Natural killer cell (primary cell): ENCODE data around the gene POTEB. TPM values are rescaled to one million over a fixed set of nuclear protein-coding genes. Genes with fewer than 3 reads are reported as not detected.
"Not testable (repeated sequence)": the region's sequence is repeated elsewhere in the genome, so short reads cannot be mapped to it uniquely, and the experiment has no call there.

Experiments
- ATAC-seq, 3 donors: fragments of 150-1000 bp in 2 of 3; fragments of 200-7000 bp in 1 of 3; cut with Tn5 transposase; 1 replicate in 1 of 3; 2 replicates in 2 of 3; pipeline ENCODE4 v1.10.0; 2021; ENCODE audit warnings: mild to moderate bottlenecking in 2 of 3, moderate library complexity in 2 of 3
- DNase-seq, 2 donors: peaks; one replicate each; pipeline versions ENCODE4 v3.0.0 to v3.0.0-alpha.2; 2013 to 2021; ENCODE audit warnings: mixed read lengths in 1 of 2
- H3K27ac ChIP-seq: one replicate; pipeline ENCODE4 v1.5.1; 2013; ENCODE audit warnings: mild to moderate bottlenecking, low read length
- H3K27me3 ChIP-seq: one replicate; pipeline ENCODE4 v1.6.1; 2013; ENCODE audit warnings: low read length; ENCODE audit not compliant: control insufficient read depth, insufficient read depth
- H3K36me3 ChIP-seq: one replicate; pipeline ENCODE4 v1.6.1; 2013; ENCODE audit warnings: low read length; ENCODE audit not compliant: control insufficient read depth, insufficient read depth
- H3K4me1 ChIP-seq: one replicate; pipeline ENCODE4 v1.6.1; 2013; ENCODE audit warnings: low read length; ENCODE audit not compliant: control insufficient read depth, insufficient read depth
- H3K4me3 ChIP-seq: one replicate; pipeline ENCODE4 v1.5.1; 2013; ENCODE audit warnings: low read length
- H3K9me3 ChIP-seq: one replicate; pipeline ENCODE4 v1.6.1; 2013; ENCODE audit warnings: low read length; ENCODE audit not compliant: control insufficient read depth, insufficient read depth
- H3K27ac Mint-ChIP-seq, 2 donors: one replicate each; pipeline ENCODE4 v1.8.0; 2022; ENCODE audit warnings: mild to moderate bottlenecking in 2 of 2, mixed read lengths in 2 of 2, moderate library complexity in 1 of 2
- H3K27me3 Mint-ChIP-seq, 2 donors: one replicate each; pipeline ENCODE4 v1.8.0; 2022; ENCODE audit warnings: low read depth in 2 of 2, mixed read lengths in 2 of 2
- H3K36me3 Mint-ChIP-seq: one replicate; pipeline ENCODE4 v1.8.0; 2022; ENCODE audit warnings: mixed read lengths
- H3K4me1 Mint-ChIP-seq, 2 donors: one replicate each; pipeline ENCODE4 v1.8.0; 2022; ENCODE audit warnings: mixed read lengths in 2 of 2
- H3K4me3 Mint-ChIP-seq: one replicate; pipeline ENCODE4 v1.8.0; 2022; ENCODE audit warnings: mild to moderate bottlenecking, moderate library complexity, mixed read lengths
- H3K9me3 Mint-ChIP-seq, 2 donors: one replicate each; pipeline ENCODE4 v1.8.0; 2022; ENCODE audit warnings: mixed read lengths in 2 of 2
- WGBS: methylation state at CpG from one replicate; pipeline ENCODE4 v1.1.7; 2013; ENCODE audit warnings: missing lambda C conversion rate; ENCODE audit not compliant: insufficient coverage; 5-methylcytosine and 5-hydroxymethylcytosine counted together
- intact Hi-C: fragments of 100-400 bp; cut with micrococcal nuclease; formaldehyde crosslinking; loops from one replicate; pipeline ENCODE4 v1.14.2; 2022
- total RNA-seq, 4 donors: library from RNA; stranded (reverse); fragments of 120-200 nt in 1 of 4; gene quantifications; one replicate each; pipeline versions ENCODE4 v1.2.3 to v1.2.4, GENCODE V29; 2013 to 2022

Gene POTEB
- not detected for total RNA-seq
- total RNA-seq (2013) = not detected

GRCh38 chr15:21877635-21878034 lies at the start of gene POTEB:
Gene POTEB, minus strand, starts transcription at chr15:21877735. Its CDS starts 489 bp downstream, at chr15:21877246.
- H3K4me3 ChIP-seq, DNase-seq, H3K4me1 ChIP-seq, H3K36me3 Mint-ChIP-seq, ATAC-seq, H3K36me3 ChIP-seq, H3K27me3 ChIP-seq, H3K4me1 Mint-ChIP-seq, intact Hi-C loops, H3K4me3 Mint-ChIP-seq, H3K27me3 Mint-ChIP-seq, H3K9me3 Mint-ChIP-seq, H3K27ac ChIP-seq, H3K27ac Mint-ChIP-seq, H3K9me3 ChIP-seq: not testable (repeated sequence)
- WGBS = no CpG with 5 or more reads among the region's 36 CpGs

GRCh38 chr15:21890955-21891354 lies 13.4 kb upstream of the POTEB start:
- H3K27ac Mint-ChIP-seq, ATAC-seq, H3K36me3 Mint-ChIP-seq, H3K27me3 Mint-ChIP-seq, H3K4me3 ChIP-seq, H3K4me1 Mint-ChIP-seq, intact Hi-C loops, H3K9me3 ChIP-seq, DNase-seq, H3K27me3 ChIP-seq, H3K9me3 Mint-ChIP-seq, H3K4me3 Mint-ChIP-seq, H3K27ac ChIP-seq, H3K36me3 ChIP-seq, H3K4me1 ChIP-seq: not testable (repeated sequence)
- no CpG with 5 or more reads among the region's 6 CpGs for WGBS

GRCh38 chr15:21889542-21889941 lies 12.0 kb upstream of the POTEB start:
- H3K4me1 ChIP-seq, H3K27ac Mint-ChIP-seq, ATAC-seq, H3K4me1 Mint-ChIP-seq, H3K27me3 Mint-ChIP-seq, H3K4me3 ChIP-seq, H3K27ac ChIP-seq, H3K9me3 ChIP-seq, H3K36me3 Mint-ChIP-seq, H3K4me3 Mint-ChIP-seq, intact Hi-C loops, H3K9me3 Mint-ChIP-seq, DNase-seq, H3K36me3 ChIP-seq, H3K27me3 ChIP-seq: not testable (repeated sequence)
- no CpG with 5 or more reads among the region's 47 CpGs for WGBS

- not testable (repeated sequence) for H3K27me3 Mint-ChIP-seq, H3K27me3 ChIP-seq
Measured at GRCh38 chr15:21838831-21839230, 38.7 kb downstream of the POTEB start.

More at GRCh38 chr15:21838831-21839230, 38.7 kb downstream of the POTEB start:
- H3K27ac Mint-ChIP-seq, H3K9me3 Mint-ChIP-seq, H3K4me3 Mint-ChIP-seq, DNase-seq, intact Hi-C loops, ATAC-seq, H3K4me3 ChIP-seq, H3K4me1 Mint-ChIP-seq, H3K27ac ChIP-seq, H3K36me3 Mint-ChIP-seq, H3K9me3 ChIP-seq, H3K4me1 ChIP-seq, H3K36me3 ChIP-seq: not testable (repeated sequence)
- no CpG with 5 or more reads among the region's 1 CpG for WGBS

Other genes starting within 250 kb of the POTEB start
- not detected for gene OR4M2, start 202.8 kb upstream of the POTEB start, total RNA-seq